CD14-positive monocyte (primary cell): ENCODE results near the gene COL2A1. TPM values are rescaled to one million over a fixed set of nuclear protein-coding genes. Genes with fewer than 3 reads are reported as not detected.

Experiments used
- DNase-seq, 3 donors: peaks; one replicate each; pipeline ENCODE4 v3.0.0-alpha.2; 2011 to 2022
- H2AFZ ChIP-seq: 2 replicates; pipeline ENCODE4 v1.6.0; 2012; ENCODE audit warnings: mild to moderate bottlenecking, low read depth, low read length, inconsistent platforms; ENCODE audit not compliant: insufficient read depth, poor library complexity, severe bottlenecking
- H3K27ac ChIP-seq, 2 donors: 1 replicate in 1 of 2; 2 replicates in 1 of 2; pipeline ENCODE4 v1.5.1; 2012 to 2013; ENCODE audit warnings: low read length in 2 of 2, control low read depth in 1 of 2, inconsistent platforms in 1 of 2, low read depth in 1 of 2, mild to moderate bottlenecking in 1 of 2
- H3K27me3 ChIP-seq, 2 donors: one replicate each; pipeline versions ENCODE4 v1.6.0 to v1.6.1; 2011 to 2013; ENCODE audit warnings: low read length in 2 of 2; ENCODE audit not compliant: control insufficient read depth in 2 of 2, insufficient read depth in 2 of 2
- H3K36me3 ChIP-seq, 2 donors: replicated peaks in 1 of 2; 1 replicate in 1 of 2; 2 replicates in 1 of 2; pipeline versions ENCODE4 v1.5.1 to v1.6.1; 2012 to 2013; ENCODE audit warnings: low read length in 2 of 2, control low read depth in 1 of 2, inconsistent platforms in 1 of 2, mild to moderate bottlenecking in 1 of 2; ENCODE audit not compliant: insufficient read depth in 2 of 2, control insufficient read depth in 1 of 2
- H3K4me1 ChIP-seq, 2 donors: 1 replicate in 1 of 2; 2 replicates in 1 of 2; pipeline versions ENCODE4 v1.5.1 to v1.6.1; 2012 to 2013; ENCODE audit warnings: low read length in 2 of 2, control low read depth in 1 of 2, inconsistent platforms in 1 of 2, mild to moderate bottlenecking in 1 of 2, moderate library complexity in 1 of 2; ENCODE audit not compliant: insufficient read depth in 2 of 2, control insufficient read depth in 1 of 2
- H3K4me2 ChIP-seq: replicated peaks from 2 replicates; pipeline ENCODE3; 2012; ENCODE audit warnings: low read length, moderate library complexity, mild to moderate bottlenecking; ENCODE audit not compliant: poor library complexity, severe bottlenecking; ENCODE audit errors: extremely low read depth
- H3K4me3 ChIP-seq, 3 experiments: fragments of 200-600 bp in 1 of 3; sonication (generic) in 1 of 3; replicated peaks in 1 of 3; 1 replicate in 2 of 3; 2 replicates in 1 of 3; pipeline ENCODE4 v1.5.1; 2011 to 2013; ENCODE audit warnings: low read length in 3 of 3, mild to moderate bottlenecking in 3 of 3, control low read depth in 2 of 3, low read depth in 2 of 3, inconsistent platforms in 1 of 3, moderate library complexity in 1 of 3
- H3K79me2 ChIP-seq: 2 replicates; pipeline ENCODE4 v1.6.0; 2012; ENCODE audit warnings: mild to moderate bottlenecking, control low read depth, inconsistent platforms, low read length, moderate library complexity; ENCODE audit not compliant: insufficient read depth
- H3K9ac ChIP-seq: 2 replicates; pipeline ENCODE4 v1.6.0; 2017; ENCODE audit warnings: low read length, mild to moderate bottlenecking; ENCODE audit not compliant: insufficient read depth, poor library complexity, severe bottlenecking
- H3K9me3 ChIP-seq, 2 donors: replicated peaks in 1 of 2; 1 replicate in 1 of 2; 2 replicates in 1 of 2; pipeline versions ENCODE4 v1.5.1 to v1.6.1; 2012 to 2013; ENCODE audit warnings: low read length in 2 of 2, control low read depth in 1 of 2; ENCODE audit not compliant: control insufficient read depth in 1 of 2, insufficient read depth in 1 of 2
- H4K20me1 ChIP-seq: 2 replicates; pipeline ENCODE4 v1.6.0; 2012; ENCODE audit warnings: mild to moderate bottlenecking, low read length, control low read depth, moderate library complexity; ENCODE audit not compliant: insufficient read depth
- H3K27ac Mint-ChIP-seq, 7 donors: one replicate each; pipeline ENCODE4 v1.8.0; 2020; ENCODE audit warnings: mild to moderate bottlenecking in 7 of 7, mixed read lengths in 7 of 7, moderate library complexity in 6 of 7, inconsistent platforms in 2 of 7
- H3K27me3 Mint-ChIP-seq, 3 donors: one replicate each; pipeline ENCODE4 v1.8.0; 2021 to 2022; ENCODE audit warnings: low read depth in 3 of 3, mild to moderate bottlenecking in 3 of 3, mixed read lengths in 3 of 3, moderate library complexity in 3 of 3, inconsistent platforms in 1 of 3
- H3K36me3 Mint-ChIP-seq, 2 donors: one replicate each; pipeline ENCODE4 v1.8.0; 2020; ENCODE audit warnings: mixed read lengths in 2 of 2, inconsistent platforms in 1 of 2, mild to moderate bottlenecking in 1 of 2
- H3K4me1 Mint-ChIP-seq: one replicate; pipeline ENCODE4 v1.8.0; 2020; ENCODE audit warnings: mild to moderate bottlenecking, mixed read lengths
- H3K4me3 Mint-ChIP-seq, 2 donors: one replicate each; pipeline ENCODE4 v1.8.0; 2020; ENCODE audit warnings: mild to moderate bottlenecking in 2 of 2, mixed read lengths in 2 of 2, moderate library complexity in 1 of 2
- H3K9me3 Mint-ChIP-seq, 7 donors: one replicate each; pipeline ENCODE4 v1.8.0; 2020 to 2022; ENCODE audit warnings: mixed read lengths in 7 of 7, mild to moderate bottlenecking in 6 of 7, moderate library complexity in 6 of 7, inconsistent platforms in 2 of 7
- WGBS: methylation state at CpG from one replicate; pipeline ENCODE4 v1.1.5; 2013; ENCODE audit warnings: missing lambda C conversion rate; ENCODE audit not compliant: insufficient coverage; 5-methylcytosine and 5-hydroxymethylcytosine counted together
- intact Hi-C, 2 donors: fragments of 100-400 bp; cut with micrococcal nuclease; formaldehyde crosslinking; loops; one replicate each; pipeline versions ENCODE4 v1.15.0 to v1.15.1; 2023
- polyA plus RNA-seq, 3 donors: library from polyadenylated mRNA; depleted of rRNA in 1 of 3; unstranded in 2 of 3; stranded (reverse) in 1 of 3; fragments of 300-500 nt in 2 of 3; fragments of >200 nt in 1 of 3; fragmentation: Illumina TruSeq in 2 of 3; gene quantifications; 1 replicate in 2 of 3; 2 replicates in 1 of 3; pipeline ENCODE4 v1.2.3, GENCODE V29; 2012 to 2021
- TF ChIP-seq, protein P1 (sequence below): fragments of 200-600 bp; IDR thresholded peaks from one replicate; pipeline ENCODE4 v1.8.0; 2022; ENCODE audit warnings: antibody characterized with exemption, mild to moderate bottlenecking

Gene COL2A1
- polyA plus RNA-seq, 3 donors = not detected

DNA sequence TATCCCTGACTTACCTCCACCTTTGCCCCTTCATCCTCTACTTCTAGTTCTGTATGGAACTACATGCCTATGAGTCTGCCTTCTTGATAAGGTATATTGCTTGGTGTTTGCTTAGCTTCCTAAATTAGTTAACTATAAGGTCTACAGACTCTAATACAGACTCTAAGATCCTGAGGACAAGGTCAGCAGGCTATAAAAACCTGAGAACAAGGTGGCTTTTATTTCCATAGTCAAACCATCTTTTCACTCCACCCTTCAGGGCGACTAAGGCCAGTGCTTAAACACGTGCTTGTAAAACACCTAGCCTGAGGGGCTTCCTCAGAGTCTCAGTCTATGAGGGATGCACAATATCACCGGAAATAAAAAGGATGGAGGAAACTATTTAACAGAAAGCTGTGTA lies 36.1 kb upstream of the COL2A1 start:
- peaks cover 24 to 38% of the 10 kb centered on the region in 2 donors for H3K36me3 ChIP-seq
- H3K4me1 ChIP-seq = peaks cover 15 to 16% of the 10 kb centered on the region in 2 donors
- H3K4me2 ChIP-seq = no peak overlapping the region
- Mint-ChIP-seq H3K27me3 (peaks cover 0 to 6% (median 2%) of the 10 kb centered on the region in 3 donors), H3K36me3 (peaks cover 27 to 29% of the 10 kb centered on the region in 2 donors), H3K4me3 (no peak overlapping the region), H3K27ac (no peak overlapping the region), H3K9me3 (no peaks in the 10 kb centered on the region), H3K4me1 (peaks cover 18% of the 10 kb centered on the region)
- H3K4me3 ChIP-seq = no peak overlapping the region
- no peaks in the 10 kb centered on the region for H3K79me2 ChIP-seq
- no peaks in the 10 kb centered on the region for H3K27me3 ChIP-seq
- intact Hi-C loops = no loop called here
- no CpG with 5 or more reads among the region's 3 CpGs for WGBS
- no peak for DNase-seq
- TF ChIP-seq, protein P1, sequence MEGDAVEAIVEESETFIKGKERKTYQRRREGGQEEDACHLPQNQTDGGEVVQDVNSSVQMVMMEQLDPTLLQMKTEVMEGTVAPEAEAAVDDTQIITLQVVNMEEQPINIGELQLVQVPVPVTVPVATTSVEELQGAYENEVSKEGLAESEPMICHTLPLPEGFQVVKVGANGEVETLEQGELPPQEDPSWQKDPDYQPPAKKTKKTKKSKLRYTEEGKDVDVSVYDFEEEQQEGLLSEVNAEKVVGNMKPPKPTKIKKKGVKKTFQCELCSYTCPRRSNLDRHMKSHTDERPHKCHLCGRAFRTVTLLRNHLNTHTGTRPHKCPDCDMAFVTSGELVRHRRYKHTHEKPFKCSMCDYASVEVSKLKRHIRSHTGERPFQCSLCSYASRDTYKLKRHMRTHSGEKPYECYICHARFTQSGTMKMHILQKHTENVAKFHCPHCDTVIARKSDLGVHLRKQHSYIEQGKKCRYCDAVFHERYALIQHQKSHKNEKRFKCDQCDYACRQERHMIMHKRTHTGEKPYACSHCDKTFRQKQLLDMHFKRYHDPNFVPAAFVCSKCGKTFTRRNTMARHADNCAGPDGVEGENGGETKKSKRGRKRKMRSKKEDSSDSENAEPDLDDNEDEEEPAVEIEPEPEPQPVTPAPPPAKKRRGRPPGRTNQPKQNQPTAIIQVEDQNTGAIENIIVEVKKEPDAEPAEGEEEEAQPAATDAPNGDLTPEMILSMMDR = no peak
- no peaks in the 10 kb centered on the region for H4K20me1 ChIP-seq
- H2AFZ ChIP-seq = no peak overlapping the region
- H3K9me3 ChIP-seq = no peaks in the 10 kb centered on the region
- H3K9ac ChIP-seq = no peak overlapping the region
- no peak overlapping the region for H3K27ac ChIP-seq

DNA sequence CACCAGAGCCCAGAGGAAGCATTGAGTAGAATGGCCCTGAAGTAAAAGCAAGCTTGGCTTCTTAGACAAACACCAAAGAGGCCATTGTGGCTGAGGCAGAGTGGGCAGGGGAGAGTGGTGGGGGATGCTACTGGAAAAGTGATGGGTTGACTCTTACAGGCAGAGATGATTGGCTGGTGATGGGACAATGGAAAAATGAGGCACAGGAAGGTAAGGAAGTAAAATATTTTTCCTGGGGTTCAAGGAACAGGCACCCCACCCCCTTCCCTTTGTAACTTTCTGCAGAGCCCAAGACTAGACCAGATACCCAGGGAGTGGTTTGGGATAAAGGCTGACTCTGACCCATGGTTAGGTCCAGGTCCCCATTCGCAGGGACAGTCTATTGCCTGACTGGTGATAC lies 34.9 kb upstream of the COL2A1 start:
- H3K36me3 Mint-ChIP-seq = peaks cover 17 to 18% of the 10 kb centered on the region in 2 donors
- no peak overlapping the region for H3K4me3 Mint-ChIP-seq

More for the DNA sequence above, 34.9 kb upstream of the COL2A1 start:
- Histone ChIP-seq H3K79me2 (no peaks in the 10 kb centered on the region), H3K27me3 (no peaks in the 10 kb centered on the region), H3K36me3 (peaks cover 14 to 25% of the 10 kb centered on the region in 2 donors), H3K27ac (no peak overlapping the region), H4K20me1 (no peaks in the 10 kb centered on the region), H3K9me3 (no peaks in the 10 kb centered on the region), H3K9ac (no peak overlapping the region), H2AFZ (no peak overlapping the region), H3K4me3 (no peak overlapping the region), H3K4me2 (no peak overlapping the region), H3K4me1 (peaks cover 15 to 16% of the 10 kb centered on the region in 2 donors)
- WGBS = 100% methylated on average over 1 of the region's 1 CpG
- peaks cover 18% of the 10 kb centered on the region for H3K4me1 Mint-ChIP-seq
- DNase-seq = no peak
- no peak overlapping the region for H3K27ac Mint-ChIP-seq
- no peaks in the 10 kb centered on the region for H3K9me3 Mint-ChIP-seq
- H3K27me3 Mint-ChIP-seq = peaks cover 0 to 6% (median 2%) of the 10 kb centered on the region in 3 donors
- intact Hi-C loops = no loop called here
- TF ChIP-seq, protein P1 = no peak
